RWPE2 (cell line): ENCODE results near the gene GAS2L2.
A peak's percentile ranks its signal among the peaks of the same experiment; 100 is the strongest.

ENCODE experiments used
- ATAC-seq: fragments of 200-7000 bp; cut with Tn5 transposase; 3 replicates; pipeline ENCODE4 v1.9.1; 2021; ENCODE audit warnings: low read depth
- DNase-seq: peaks from one replicate; pipeline ENCODE4 v3.0.0-alpha.2; 2020; ENCODE audit warnings: low spot score
- H3K27ac ChIP-seq: fragments of 450-650 bp; 2 replicates; pipeline ENCODE4 v1.5.1; 2017; ENCODE audit warnings: mild to moderate bottlenecking; ENCODE audit not compliant: poor library complexity, severe bottlenecking
- H3K27me3 ChIP-seq: fragments of 250-450 bp; sonication (Bioruptor Pico); 2 replicates; pipeline ENCODE4 v1.5.1; 2021; ENCODE audit warnings: mild to moderate bottlenecking, moderate library complexity; ENCODE audit not compliant: insufficient read depth, poor library complexity, severe bottlenecking
- H3K36me3 ChIP-seq: fragments of 250-450 bp; sonication (Bioruptor Pico); 2 replicates; pipeline ENCODE4 v1.5.1; 2020; ENCODE audit warnings: low read depth, mild to moderate bottlenecking, moderate library complexity
- H3K4me1 ChIP-seq: fragments of 250-450 bp; sonication (Bioruptor Pico); 2 replicates; pipeline ENCODE4 v1.5.1; 2021; ENCODE audit warnings: mild to moderate bottlenecking, moderate library complexity; ENCODE audit not compliant: insufficient read depth, poor library complexity, severe bottlenecking
- H3K4me3 ChIP-seq: fragments of 250-450 bp; sonication (Bioruptor Pico); 2 replicates; pipeline ENCODE4 v1.5.1; 2021; ENCODE audit warnings: mild to moderate bottlenecking, moderate library complexity; ENCODE audit not compliant: severe bottlenecking
- H3K9me3 ChIP-seq: fragments of 250-450 bp; sonication (Bioruptor Pico); 2 replicates; pipeline ENCODE4 v1.5.1; 2021; ENCODE audit warnings: mild to moderate bottlenecking, moderate library complexity; ENCODE audit not compliant: severe bottlenecking
- CTCF ChIP-seq: fragments of 450-650 bp; IDR thresholded peaks from one replicate; pipeline ENCODE4 v1.5.1; 2017; ENCODE audit warnings: mild to moderate bottlenecking, moderate library complexity; ENCODE audit not compliant: poor library complexity, severe bottlenecking

GAS2L2 gene

GRCh38 chr17:35726953-35727460, 26.0 kb downstream of the GAS2L2 start:
- Histone ChIP-seq H3K4me1 (no peaks in the 10 kb centered on the region), H3K9me3 (no peaks in the 10 kb centered on the region), H3K36me3 (peaks cover 34% of the 10 kb centered on the region), H3K27me3 (no peaks in the 10 kb centered on the region), H3K4me3 (no peak overlapping the region), H3K27ac (peak overlapping the region; percentile 12)
- ATAC-seq: no peak
- no peak for TF ChIP-seq CTCF
- DNase-seq: no peak

GRCh38 chr17:35726127-35726952, 26.7 kb downstream of the GAS2L2 start:
- Histone ChIP-seq H3K36me3 (peaks cover 41% of the 10 kb centered on the region), H3K27me3 (no peaks in the 10 kb centered on the region), H3K9me3 (no peaks in the 10 kb centered on the region), H3K4me3 (no peak overlapping the region), H3K4me1 (no peaks in the 10 kb centered on the region), H3K27ac (peak overlapping the region; percentile 12)
- no peak for DNase-seq
- TF ChIP-seq CTCF: no peak
- peak; percentile 64 for ATAC-seq

- Histone ChIP-seq H3K4me1 (no peaks in the 10 kb centered on the region), H3K4me3 (no peak overlapping the region), H3K27me3 (no peaks in the 10 kb centered on the region), H3K36me3 (peaks cover 44% of the 10 kb centered on the region), H3K27ac (no peak overlapping the region), H3K9me3 (no peaks in the 10 kb centered on the region)
- DNase-seq (no peak), ATAC-seq (0 out of 3 replicates have a peak, but pooled peaks have one; percentile 18)
- no peak for TF ChIP-seq CTCF
Observed at GRCh38 chr17:35725802-35726126, 27.3 kb downstream of the GAS2L2 start.

GRCh38 chr17:35725058-35725457, 28.0 kb downstream of the GAS2L2 start:
- Histone ChIP-seq H3K36me3 (peaks cover 48% of the 10 kb centered on the region), H3K4me3 (no peak overlapping the region), H3K27ac (no peak overlapping the region), H3K4me1 (no peaks in the 10 kb centered on the region), H3K9me3 (no peaks in the 10 kb centered on the region), H3K27me3 (no peaks in the 10 kb centered on the region)
- ATAC-seq: no peak
- no peak for TF ChIP-seq CTCF
- no peak for DNase-seq

GRCh38 chr17:35723735-35724134, 29.3 kb downstream of the GAS2L2 start:
- Histone ChIP-seq H3K4me3 (no peak overlapping the region), H3K36me3 (peaks cover 62% of the 10 kb centered on the region), H3K27me3 (no peaks in the 10 kb centered on the region), H3K27ac (no peak overlapping the region), H3K4me1 (no peaks in the 10 kb centered on the region), H3K9me3 (no peaks in the 10 kb centered on the region)
- ATAC-seq (no peak), DNase-seq (no peak)
- TF ChIP-seq CTCF: no peak
